PC-3 (cell line): ENCODE measurements around the gene MAGEF1. TPM values are rescaled to one million over a fixed set of nuclear protein-coding genes. Genes with fewer than 3 reads are reported as not detected.

Experiments used
- ATAC-seq: fragments of 200-7000 bp; cut with Tn5 transposase; 2 replicates; pipeline ENCODE4 v1.9.1; 2020; ENCODE audit warnings: mild to moderate bottlenecking, moderate library complexity
- BruUV-seq: library from RNA; stranded (reverse); fragments of 400-500 nt; replicated peaks from 2 replicates; lab custom pipeline; 2021; lab: Mats Ljungman, UMichigan
- CTCF ChIA-PET: fragments of 300-600 bp; sonication (Branson Sonifier 250); formaldehyde crosslinking; loops from one replicate; lab custom pipeline; 2022; ENCODE audit warnings: antibody characterized with exemption; lab: Charles Lee
- POLR2A ChIA-PET: fragments of 300-600 bp; sonication (Branson Sonifier 250); formaldehyde crosslinking; loops from one replicate; lab custom pipeline; 2022; ENCODE audit warnings: antibody characterized with exemption; ENCODE audit not compliant: unreplicated experiment; lab: Charles Lee
- DNase-seq: peaks from one replicate; pipeline ENCODE4 v3.0.0-alpha.2; 2015
- H2AFZ ChIP-seq: fragments of 300-600 bp; sonication (generic); 2 replicates; pipeline ENCODE4 v1.6.0; 2016; ENCODE audit warnings: antibody characterized with exemption, low read length
- H3F3A ChIP-seq: fragments of 300-600 bp; sonication (generic); one replicate; pipeline ENCODE4 v1.6.0; 2017; ENCODE audit warnings: antibody characterized with exemption, low read length, control low read depth, mild to moderate bottlenecking; ENCODE audit not compliant: unreplicated experiment
- H3K27ac ChIP-seq: fragments of 300-600 bp; sonication (generic); 2 replicates; pipeline ENCODE4 v1.5.1; 2016; ENCODE audit warnings: mild to moderate bottlenecking, low read length
- H3K27me3 ChIP-seq: fragments of 300-600 bp; sonication (generic); 2 replicates; pipeline ENCODE4 v1.6.1; 2016; ENCODE audit warnings: low read length, mixed read lengths
- H3K36me3 ChIP-seq: fragments of 300-600 bp; sonication (generic); 2 replicates; pipeline ENCODE4 v1.6.1; 2016; ENCODE audit warnings: low read depth, mixed run types, low read length, mixed read lengths
- H3K4me1 ChIP-seq: fragments of 300-600 bp; sonication (generic); 2 replicates; pipeline ENCODE4 v1.5.1; 2016; ENCODE audit warnings: low read length; ENCODE audit not compliant: insufficient read depth
- H3K4me2 ChIP-seq: fragments of 300-600 bp; sonication (generic); 2 replicates; pipeline ENCODE4 v1.6.0; 2016; ENCODE audit warnings: low read length
- H3K4me3 ChIP-seq: fragments of 300-600 bp; sonication (generic); 2 replicates; pipeline ENCODE4 v1.5.1; 2016; ENCODE audit warnings: mild to moderate bottlenecking, low read length, mixed read lengths
- H3K79me2 ChIP-seq: fragments of 300-600 bp; sonication (generic); 2 replicates; pipeline ENCODE4 v1.6.1; 2017; ENCODE audit warnings: low read length, mixed read lengths
- H3K9ac ChIP-seq: fragments of 300-600 bp; sonication (generic); 2 replicates; pipeline ENCODE4 v1.6.0; 2016; ENCODE audit warnings: mild to moderate bottlenecking, low read length
- H3K9me2 ChIP-seq: fragments of 300-600 bp; sonication (generic); replicated peaks from 2 replicates; pipeline ENCODE4 v1.6.1; 2016; ENCODE audit warnings: mixed run types, low read length, mixed read lengths
- H3K9me3 ChIP-seq: fragments of 300-600 bp; sonication (generic); 2 replicates; pipeline ENCODE4 v1.6.1; 2016; ENCODE audit warnings: low read length, mixed read lengths
- H4K20me1 ChIP-seq: fragments of 300-600 bp; sonication (generic); 2 replicates; pipeline ENCODE4 v1.6.1; 2016; ENCODE audit warnings: low read length, mixed read lengths
- CTCF ChIP-seq: fragments of 300-600 bp; sonication (generic); conservative IDR thresholded peaks from 2 replicates; pipeline ENCODE4 v1.5.1; 2017; ENCODE audit warnings: antibody characterized with exemption, low read depth, mild to moderate bottlenecking, low read length
- EZH2 ChIP-seq: fragments of 300-600 bp; sonication (generic); IDR thresholded peaks from one replicate; pipeline ENCODE4 v1.6.1; 2017; ENCODE audit warnings: antibody characterized with exemption, mild to moderate bottlenecking, low read length; ENCODE audit not compliant: unreplicated experiment
- EZH2phosphoT487 ChIP-seq: fragments of 300-600 bp; sonication (generic); IDR thresholded peaks from 2 replicates; pipeline ENCODE4 v1.6.1; 2018; ENCODE audit warnings: mild to moderate bottlenecking, antibody characterized with exemption, low read length, borderline replicate concordance
- intact Hi-C: fragments of 100-400 bp; cut with micrococcal nuclease; formaldehyde crosslinking; loops from 2 replicates; pipeline ENCODE4 v1.9.0; 2023
- total RNA-seq: library from RNA; depleted of rRNA; stranded (reverse); fragments of >200 nt; gene quantifications from 2 replicates; pipeline ENCODE4 v1.2.3, GENCODE V29; 2014

MAGEF1 gene
- total RNA-seq, 1 experiment from 2014 or later, result 43.6 TPM

DNA sequence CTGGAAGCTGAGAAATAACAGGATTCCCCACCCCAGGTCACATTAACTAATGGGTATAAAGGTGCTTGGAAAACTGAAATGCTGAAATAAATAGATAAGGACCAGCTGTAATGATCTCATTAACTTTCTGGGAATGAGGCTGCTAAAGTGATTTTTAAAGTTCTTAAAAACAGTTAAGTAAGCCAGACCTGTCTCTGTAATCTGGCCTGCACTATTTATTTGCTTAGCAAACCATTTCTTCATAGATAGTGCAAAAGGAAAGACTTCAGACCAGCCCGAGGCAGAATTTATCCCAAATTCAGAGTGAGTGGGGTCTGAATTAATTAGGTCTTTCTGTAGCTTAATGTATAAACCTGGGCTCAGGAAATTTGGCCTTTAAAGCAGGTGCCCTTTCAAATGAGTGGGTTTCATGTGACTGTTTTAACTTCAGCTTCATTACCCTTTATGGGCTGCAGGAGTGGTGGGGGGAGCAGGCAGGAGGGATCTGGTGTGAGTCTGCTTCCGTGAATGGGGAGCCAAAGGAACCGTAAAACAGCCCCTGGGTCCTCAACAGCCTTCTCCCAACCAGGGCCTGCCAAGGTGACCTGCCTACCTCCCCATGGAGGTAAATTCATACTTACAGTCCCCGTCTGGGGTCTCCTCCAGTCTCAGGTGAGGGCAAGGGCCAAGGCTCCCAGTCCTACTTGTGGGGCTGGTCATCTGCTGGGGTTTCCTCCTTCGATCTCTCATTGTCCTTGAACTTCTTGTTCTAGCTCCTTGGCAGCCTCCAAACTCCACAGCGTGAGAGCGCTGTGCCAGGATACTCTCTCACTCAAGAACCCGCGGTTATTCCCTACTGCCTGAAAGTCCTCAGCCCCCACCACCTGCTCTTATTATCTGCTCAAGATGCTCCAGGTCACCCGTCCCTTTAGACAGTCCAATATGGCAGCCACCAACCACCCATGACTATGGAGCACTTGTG is 31.2 kb downstream of the MAGEF1 start:
- intact Hi-C loops, result no loop called here
- no peak overlapping the region for H3K4me3 ChIP-seq
- no peaks in the 10 kb centered on the region for H3K36me3 ChIP-seq
- H2AFZ ChIP-seq, result no peak overlapping the region
- DNase-seq (no peak), ATAC-seq (no peak)
- POLR2A ChIA-PET, result no interaction called here
- no peak overlapping the region for H3K27ac ChIP-seq
- CTCF ChIA-PET, result no interaction called here
- no peaks in the 10 kb centered on the region for H3K9me2 ChIP-seq
- no peaks in the 10 kb centered on the region for H3K4me1 ChIP-seq
- no peaks in the 10 kb centered on the region for H3F3A ChIP-seq
- H3K27me3 ChIP-seq, result no peaks in the 10 kb centered on the region
- H3K4me2 ChIP-seq, result no peak overlapping the region
- no peaks in the 10 kb centered on the region for H3K9me3 ChIP-seq
- H4K20me1 ChIP-seq, result no peaks in the 10 kb centered on the region
- no peak overlapping the region for H3K9ac ChIP-seq
- TF ChIP-seq CTCF (no peak), EZH2 (no peak), EZH2phosphoT487 (no peak)
- H3K79me2 ChIP-seq, result no peaks in the 10 kb centered on the region
- BruUV-seq, result no TSS peak

- Histone ChIP-seq H3K4me1 (no peaks in the 10 kb centered on the region), H3K9me3 (no peaks in the 10 kb centered on the region), H3K4me2 (no peak overlapping the region), H3K27me3 (no peaks in the 10 kb centered on the region), H3K27ac (no peak overlapping the region), H3K79me2 (no peaks in the 10 kb centered on the region), H3F3A (no peaks in the 10 kb centered on the region), H3K36me3 (no peaks in the 10 kb centered on the region), H3K9ac (no peak overlapping the region), H2AFZ (no peak overlapping the region), H3K9me2 (no peaks in the 10 kb centered on the region), H4K20me1 (no peaks in the 10 kb centered on the region), H3K4me3 (no peak overlapping the region)
- TF ChIP-seq EZH2phosphoT487 (no peak), CTCF (no peak), EZH2 (no peak)
- no TSS peak for BruUV-seq
- intact Hi-C loops, result no loop called here
- no peak for DNase-seq
- ChIA-PET CTCF (no interaction called here), POLR2A (no interaction called here)
- ATAC-seq, result no peak
Measured at GRCh38 chr3:184679056-184679816, 32.6 kb downstream of the MAGEF1 start.
